ENCODE results near the gene WNT16. TPM values are rescaled to one million over a fixed set of nuclear protein-coding genes. Genes with fewer than 3 reads are reported as not detected.

Gene WNT16
- total RNA-seq, 1 donor from 2014 or later, result not detected

GRCh38 chr7:121323515-121324302, 5.1 kb upstream of the WNT16 start:
- Mint-ChIP-seq H3K36me3 (ENCODE audit: low read depth) (no peaks in the 10 kb centered on the region), H3K27me3 (ENCODE audit: low read depth) (peaks cover 5% of the 10 kb centered on the region), H3K27ac (ENCODE audit: unreplicated experiment) (no peak overlapping the region), H3K4me3 (ENCODE audit: unreplicated experiment) (no peak overlapping the region), H3K9me3 (ENCODE audit: low read depth) (no peaks in the 10 kb centered on the region), H3K4me1 (ENCODE audit: low read depth) (peaks cover 3% of the 10 kb centered on the region)
- no peak for DNase-seq (ENCODE audit: low spot score)
- TF ChIP-seq CTCF (IDR thresholded peaks at IDR 0.05), result no peak

- peaks cover 22% of the 10 kb centered on the region for H3K4me1 Mint-ChIP-seq (ENCODE audit: low read depth)
- TF ChIP-seq CTCF (IDR thresholded peaks at IDR 0.05), result no peak
- no peak for DNase-seq (ENCODE audit: low spot score)
Measured at GRCh38 chr7:121327671-121328070, 1.1 kb upstream of the WNT16 start.

GRCh38 chr7:121329191-121330052, 622 bp downstream of the WNT16 start:
- peak; percentile 61 for TF ChIP-seq CTCF (IDR thresholded peaks at IDR 0.05)
- DNase-seq (ENCODE audit: low spot score), result peak; percentile 90
- Mint-ChIP-seq H3K4me3 (ENCODE audit: unreplicated experiment) (peak overlapping the region; percentile 76), H3K27me3 (ENCODE audit: low read depth) (peaks cover 29% of the 10 kb centered on the region), H3K4me1 (ENCODE audit: low read depth) (peaks cover 22% of the 10 kb centered on the region), H3K9me3 (ENCODE audit: low read depth) (no peaks in the 10 kb centered on the region), H3K27ac (ENCODE audit: unreplicated experiment) (no peak overlapping the region), H3K36me3 (ENCODE audit: low read depth) (no peaks in the 10 kb centered on the region)

More at GRCh38 chr7:121327671-121328070, 1.1 kb upstream of the WNT16 start:
- Mint-ChIP-seq H3K4me3 (ENCODE audit: unreplicated experiment) (no peak overlapping the region), H3K9me3 (ENCODE audit: low read depth) (no peaks in the 10 kb centered on the region), H3K27ac (ENCODE audit: unreplicated experiment) (no peak overlapping the region), H3K27me3 (ENCODE audit: low read depth) (peaks cover 29% of the 10 kb centered on the region), H3K36me3 (ENCODE audit: low read depth) (no peaks in the 10 kb centered on the region)

GRCh38 chr7:121330053-121330833, 1.4 kb downstream of the WNT16 start:
- H3K9me3 Mint-ChIP-seq (ENCODE audit: low read depth), result no peaks in the 10 kb centered on the region
- DNase-seq (ENCODE audit: low spot score), result no peak
- H3K36me3 Mint-ChIP-seq (ENCODE audit: low read depth), result no peaks in the 10 kb centered on the region
- no peak overlapping the region for H3K27ac Mint-ChIP-seq (ENCODE audit: unreplicated experiment)
- H3K27me3 Mint-ChIP-seq (ENCODE audit: low read depth), result peaks cover 29% of the 10 kb centered on the region
- peak overlapping the region; percentile 76 for H3K4me3 Mint-ChIP-seq (ENCODE audit: unreplicated experiment)
- H3K4me1 Mint-ChIP-seq (ENCODE audit: low read depth), result peaks cover 23% of the 10 kb centered on the region
- no peak for TF ChIP-seq CTCF (IDR thresholded peaks at IDR 0.05)

- Mint-ChIP-seq H3K36me3 (ENCODE audit: low read depth) (no peaks in the 10 kb centered on the region), H3K27ac (ENCODE audit: unreplicated experiment) (no peak overlapping the region), H3K4me1 (ENCODE audit: low read depth) (peaks cover 26% of the 10 kb centered on the region), H3K9me3 (ENCODE audit: low read depth) (no peaks in the 10 kb centered on the region), H3K4me3 (ENCODE audit: unreplicated experiment) (no peak overlapping the region), H3K27me3 (ENCODE audit: low read depth) (peaks cover 29% of the 10 kb centered on the region)
- no peak for TF ChIP-seq CTCF (IDR thresholded peaks at IDR 0.05)
- DNase-seq (ENCODE audit: low spot score), result no peak
Measured at GRCh38 chr7:121331048-121331447, 2.2 kb downstream of the WNT16 start.
